ENCODE results near the gene POU6F2. TPM values are rescaled to one million over a fixed set of nuclear protein-coding genes. Genes with fewer than 3 reads are reported as not detected.

The POU6F2 gene
- total RNA-seq, 1 experiment from 2014 or later, result 0.27 TPM

GRCh38 chr7:39493934-39494333 lies 516.2 kb downstream of the POU6F2 start:
- ChIA-PET CTCF (no interaction called here), POLR2A (no interaction called here)

More at GRCh38 chr7:39493934-39494333, 516.2 kb downstream of the POU6F2 start:
- intact Hi-C loops (cut with micrococcal nuclease), result no loop called here
- Histone ChIP-seq H3K4me3 (replicated peaks in 1 of 2; ENCODE audit: low read depth in 1 of 2, low read length in 2 of 2) (no peak overlapping the region), H3K9me2 (ENCODE audit: insufficient read depth) (no peaks in the 10 kb centered on the region), H3K9me3 (ENCODE audit: control insufficient read depth in 1 of 2, insufficient read depth in 1 of 2, low read depth in 1 of 2, low read length in 2 of 2) (no peaks in the 10 kb centered on the region), H3K27ac (ENCODE audit: low read depth, low read length) (no peak overlapping the region), H3K36me3 (ENCODE audit: control insufficient read depth in 1 of 2, insufficient read depth in 2 of 2, low read length in 2 of 2) (no peaks in the 10 kb centered on the region), H3K4me1 (ENCODE audit: control insufficient read depth in 1 of 2, insufficient read depth in 2 of 2, low read length in 2 of 2) (no peaks in the 10 kb centered on the region), H4K20me1 (ENCODE audit: insufficient read depth) (no peaks in the 10 kb centered on the region), H2AFZ (ENCODE audit: low read depth, low read length, poor library complexity, severe bottlenecking) (no peak overlapping the region), H3K79me2 (ENCODE audit: insufficient read depth, low read length) (no peaks in the 10 kb centered on the region), H3K27me3 (ENCODE audit: insufficient read depth, low read length) (0 out of 2 replicates have a peak, but pooled peaks cover 2% of the 10 kb centered on the region), H3K9ac (ENCODE audit: low read length) (no peak overlapping the region), H3K4me2 (ENCODE audit: low read length) (no peak overlapping the region)
- no TSS peak for BruUV-seq (replicated peaks)
- TF ChIP-seq MAX (IDR thresholded peaks at IDR 0.05) (no peak), CTCF (IDR thresholded peaks at IDR 0.05 in 2 of 3, conservative IDR thresholded peaks at IDR 0.05 in 1 of 3; ENCODE audit: borderline replicate concordance in 1 of 3, insufficient read depth in 1 of 3, low read depth in 2 of 3, low read length in 2 of 3) (no peak), ZBTB33 (IDR thresholded peaks at IDR 0.05; ENCODE audit: extremely low read depth, insufficient replicate concordance, low read length) (no peak), YY1 (IDR thresholded peaks at IDR 0.05; ENCODE audit: extremely low read depth, insufficient replicate concordance, low read depth, low read length) (no peak), TCF7L2 (IDR thresholded peaks at IDR 0.05; ENCODE audit: borderline replicate concordance, extremely low read depth, insufficient read depth, insufficient read length) (no peak), SRF (IDR thresholded peaks at IDR 0.05; ENCODE audit: low read depth) (no peak), ZNF274 (IDR thresholded peaks at IDR 0.05; ENCODE audit: low read depth, low read length) (no peak), ELF1 (IDR thresholded peaks at IDR 0.05; ENCODE audit: borderline replicate concordance, low read depth) (no peak), RAD21 (IDR thresholded peaks at IDR 0.05; ENCODE audit: low read depth) (no peak), SP1 (IDR thresholded peaks at IDR 0.05; ENCODE audit: low read depth) (no peak), POLR2A (IDR thresholded peaks at IDR 0.05; ENCODE audit: borderline replicate concordance, extremely low read depth, insufficient read depth, insufficient read length) (no peak), POLR2AphosphoS5 (IDR thresholded peaks at IDR 0.05; ENCODE audit: low read depth, low read length) (no peak), ZFX (IDR thresholded peaks at IDR 0.05) (no peak), REST (IDR thresholded peaks at IDR 0.05; ENCODE audit: low read depth) (no peak), EZH2phosphoT487 (IDR thresholded peaks at IDR 0.05; ENCODE audit: borderline replicate concordance) (no peak), CBX3 (IDR thresholded peaks at IDR 0.05; ENCODE audit: low read depth) (no peak)
- DNase-seq (ENCODE audit: low read depth, low spot score) (no peak), ATAC-seq (no peak)
- RAD21 ChIA-PET (ENCODE audit: low non-redundant PET in 1 of 2, low total read pairs in 2 of 2, uncharacterized antibody in 2 of 2, unreplicated experiment in 2 of 2), result no interaction called here
